DMS 273 treated with DMSO at 0.1 percent for 48 hours (cell line): Measurements from ENCODE around the gene HOXD8.

Experiments
- DNase-seq: peaks from one replicate; lab custom pipeline; 2025; lab: John Stamatoyannopoulos, UW

HOXD8 gene

GRCh38 chr2:176091329-176092258 is 37.9 kb upstream of the HOXD8 start:
- DNase-seq = no peak

GRCh38 chr2:176092270-176093144 is 37.0 kb upstream of the HOXD8 start, which contains the start of gene HOXD13:
Gene HOXD13, plus strand, starts transcription at chr2:176092721. Its CDS starts 170 bp downstream, at chr2:176092891.
- peak; percentile 9 for DNase-seq

- DNase-seq = peak; percentile 28
These were observed 36.2 kb upstream of the HOXD8 start for GRCh38 chr2:176093145-176093897.

DNA sequence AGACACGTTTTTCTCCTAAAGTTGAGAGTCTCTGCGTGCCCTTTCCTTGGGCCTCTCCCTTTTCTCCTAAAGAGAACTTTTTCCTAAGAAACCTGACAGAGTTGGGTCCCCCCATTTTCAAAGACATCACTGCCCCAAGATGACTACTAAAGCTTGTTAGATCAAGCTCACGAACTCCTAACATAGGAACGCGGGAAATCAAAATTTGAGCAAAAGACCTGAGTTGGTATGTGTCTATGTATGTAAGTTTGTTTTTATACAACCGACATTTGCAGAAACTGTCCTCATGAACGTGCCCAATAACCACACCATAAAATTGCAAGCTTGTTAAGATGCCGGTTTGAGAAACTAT is 35.6 kb upstream of the HOXD8 start:
- no peak for DNase-seq

GRCh38 chr2:176094349-176094748 is 35.2 kb upstream of the HOXD8 start:
- no peak for DNase-seq

GRCh38 chr2:176095421-176095820 is 34.1 kb upstream of the HOXD8 start:
- no peak for DNase-seq

DNA sequence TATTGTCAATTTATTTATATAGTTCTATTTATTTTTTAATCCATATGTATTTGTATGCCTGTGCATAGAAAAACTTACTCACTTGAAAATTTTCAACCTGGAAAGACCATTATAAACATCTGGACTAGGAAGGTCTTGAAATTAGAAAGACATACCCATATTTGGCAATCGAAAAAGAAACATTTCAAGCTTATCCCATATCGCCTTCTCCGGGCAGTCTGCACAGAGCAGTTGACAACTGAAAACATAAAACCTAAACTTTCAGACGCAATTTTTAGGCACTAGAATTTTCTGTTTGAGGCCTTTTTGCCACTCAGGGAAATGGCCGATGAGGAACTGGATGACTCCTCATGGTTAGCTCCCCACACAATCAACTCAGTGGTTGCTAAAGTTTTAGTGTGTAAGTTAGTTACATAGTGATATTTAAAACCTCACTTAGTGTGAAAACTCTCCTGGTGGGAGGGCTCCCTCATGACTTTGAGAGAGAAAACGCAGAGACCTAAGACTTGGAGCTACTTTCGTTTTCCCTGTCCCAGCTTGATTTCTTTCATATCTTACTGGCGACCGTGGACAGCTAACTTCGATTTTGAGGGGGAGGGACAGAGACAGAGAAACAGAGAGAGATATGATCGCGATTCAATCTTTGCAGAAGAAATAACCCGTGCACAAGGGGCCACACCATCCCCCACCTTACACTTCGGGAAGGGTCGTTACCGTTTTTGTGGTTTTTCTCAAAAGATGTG is 33.1 kb upstream of the HOXD8 start:
- no peak for DNase-seq

DNA sequence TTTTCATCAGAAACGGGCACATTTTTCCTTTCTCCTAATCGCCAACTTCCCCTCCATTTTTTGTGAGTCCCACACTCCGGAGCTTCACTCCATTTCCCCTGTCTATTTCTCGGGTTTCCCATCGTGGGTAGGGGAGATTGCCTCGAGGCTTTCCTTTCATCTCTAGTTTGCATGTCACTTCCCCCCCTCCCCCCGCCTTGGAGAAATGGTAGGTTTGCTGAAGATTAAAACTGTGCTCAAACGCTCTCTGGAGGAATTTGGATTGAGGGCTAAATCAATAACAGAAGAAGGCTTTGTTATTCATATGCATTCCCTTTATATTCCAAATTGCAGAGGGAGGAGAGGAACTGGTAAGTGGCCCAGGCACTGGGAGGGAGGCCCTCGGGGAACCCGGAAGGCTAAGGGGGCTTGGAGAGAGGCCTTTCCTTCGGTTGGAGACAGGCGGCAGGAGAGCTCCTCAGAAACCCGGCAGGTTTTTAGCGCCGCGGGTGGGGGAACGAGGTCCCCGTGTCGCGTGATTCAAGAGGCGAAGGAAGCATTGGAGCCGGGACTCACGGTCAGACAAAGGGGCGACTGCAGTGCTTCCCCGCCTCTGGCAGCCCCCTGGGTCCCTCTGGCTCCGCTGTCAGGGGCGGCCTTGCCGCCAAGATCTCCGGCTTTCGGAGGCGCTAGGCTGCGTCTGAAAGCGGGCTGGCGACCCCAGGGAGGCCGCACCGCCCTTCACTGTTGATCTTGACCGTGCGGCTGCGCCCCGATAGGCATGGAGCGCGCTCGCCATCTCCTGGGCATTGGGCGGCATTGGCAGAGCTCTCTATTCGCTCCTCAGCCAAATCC is 32.3 kb upstream of the HOXD8 start:
- peak; percentile 77 for DNase-seq

DNA sequence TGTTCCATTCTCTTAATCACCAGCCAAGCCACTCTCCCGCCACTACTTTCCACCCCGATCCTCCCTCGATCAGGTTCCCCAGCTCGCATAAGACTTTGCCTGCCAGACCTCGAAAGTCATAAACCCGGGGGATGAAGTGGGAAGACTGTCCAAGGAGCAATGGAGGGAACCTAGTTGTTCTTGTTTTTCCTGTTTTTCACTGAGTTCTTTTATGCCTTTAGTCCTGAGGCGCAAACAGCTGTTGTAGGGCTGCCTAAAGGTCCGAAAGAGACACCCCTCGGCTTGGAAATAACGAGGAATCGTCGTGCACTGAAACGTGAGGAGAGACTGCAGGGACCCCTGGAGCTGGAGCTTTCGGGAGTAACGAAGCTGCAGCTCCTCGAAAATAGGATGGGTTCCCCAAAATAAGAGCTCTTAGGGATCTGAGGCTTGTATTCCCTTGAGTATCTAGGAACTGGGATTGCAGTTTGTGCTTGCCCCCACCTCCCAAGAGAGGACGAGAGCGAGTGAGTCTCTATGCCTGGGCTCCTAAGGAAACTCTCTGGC is 31.6 kb upstream of the HOXD8 start:
- DNase-seq = no peak

DNA sequence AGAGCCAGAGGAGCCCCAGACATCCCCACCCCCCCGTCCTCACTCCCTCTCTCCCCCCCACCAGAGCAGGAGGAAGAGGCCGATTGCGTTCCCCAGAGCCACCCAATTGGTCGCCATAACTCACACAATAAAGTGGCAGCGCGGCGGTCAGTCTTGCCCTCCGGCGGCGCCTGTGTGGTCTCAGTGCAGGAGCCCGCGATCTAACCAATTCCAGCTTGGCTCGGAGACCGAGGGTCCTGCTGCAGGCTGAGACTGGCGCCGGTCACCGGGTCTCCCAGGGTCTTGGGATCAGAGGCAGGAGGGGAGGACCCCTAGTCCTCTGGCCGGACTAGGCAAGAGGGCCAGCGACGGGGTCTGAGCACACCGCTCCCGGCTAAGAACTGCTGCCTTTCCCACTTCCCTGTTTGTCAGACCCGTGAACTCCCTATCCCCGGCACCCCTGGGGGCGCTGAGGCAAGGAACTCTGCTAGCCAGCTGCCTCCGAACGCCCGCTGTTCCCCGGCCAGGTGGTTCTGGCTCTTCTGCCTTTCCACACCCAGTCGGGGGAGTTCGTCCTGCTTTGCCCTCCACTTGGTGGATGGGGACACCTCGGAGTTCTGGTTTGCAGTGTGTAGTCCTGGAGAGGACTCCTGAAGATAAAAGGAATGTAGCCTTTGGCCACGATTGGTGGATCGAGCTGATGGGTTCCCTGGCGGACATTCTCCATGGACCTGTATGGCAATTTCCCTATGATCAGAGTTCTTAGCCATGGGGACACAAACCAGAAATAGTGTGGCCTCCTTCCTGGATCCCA is 30.9 kb upstream of the HOXD8 start:
- no peak for DNase-seq

DNA sequence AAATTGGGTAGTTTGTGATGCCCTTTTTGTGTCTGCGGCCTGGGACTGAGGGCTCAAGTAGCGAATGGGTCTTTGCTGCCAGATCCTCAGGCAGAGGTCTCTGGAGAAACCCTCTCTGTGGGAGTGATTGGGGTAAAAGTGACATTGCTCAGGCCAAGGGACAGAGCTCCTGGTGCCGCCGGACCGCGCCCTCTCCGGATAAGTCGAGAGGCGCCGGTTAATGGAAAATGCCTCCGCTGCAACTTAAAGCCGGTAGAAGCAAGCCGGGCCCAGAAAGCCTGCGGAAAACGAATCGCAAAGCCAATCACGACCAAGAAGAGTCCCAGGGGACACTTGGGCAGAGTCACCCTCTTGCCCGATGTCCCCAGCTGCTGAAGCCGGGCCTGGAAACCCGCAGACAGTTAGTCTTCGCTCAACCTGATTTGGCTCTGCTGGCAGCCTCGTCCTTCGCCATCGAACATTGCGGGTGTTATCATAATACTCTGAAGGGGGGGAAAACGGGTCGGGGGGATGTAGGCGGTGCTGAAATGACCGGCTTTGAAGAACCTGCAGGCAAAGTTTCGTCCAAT is 30.3 kb upstream of the HOXD8 start:
- DNase-seq = no peak

GRCh38 chr2:176099728-176100546 is 29.6 kb upstream of the HOXD8 start, which contains the start of gene HOXD12:
Gene HOXD12, plus strand, starts transcription at chr2:176099795. Its CDS starts 7 bp downstream, at chr2:176099802.
- DNase-seq = no peak

DNA sequence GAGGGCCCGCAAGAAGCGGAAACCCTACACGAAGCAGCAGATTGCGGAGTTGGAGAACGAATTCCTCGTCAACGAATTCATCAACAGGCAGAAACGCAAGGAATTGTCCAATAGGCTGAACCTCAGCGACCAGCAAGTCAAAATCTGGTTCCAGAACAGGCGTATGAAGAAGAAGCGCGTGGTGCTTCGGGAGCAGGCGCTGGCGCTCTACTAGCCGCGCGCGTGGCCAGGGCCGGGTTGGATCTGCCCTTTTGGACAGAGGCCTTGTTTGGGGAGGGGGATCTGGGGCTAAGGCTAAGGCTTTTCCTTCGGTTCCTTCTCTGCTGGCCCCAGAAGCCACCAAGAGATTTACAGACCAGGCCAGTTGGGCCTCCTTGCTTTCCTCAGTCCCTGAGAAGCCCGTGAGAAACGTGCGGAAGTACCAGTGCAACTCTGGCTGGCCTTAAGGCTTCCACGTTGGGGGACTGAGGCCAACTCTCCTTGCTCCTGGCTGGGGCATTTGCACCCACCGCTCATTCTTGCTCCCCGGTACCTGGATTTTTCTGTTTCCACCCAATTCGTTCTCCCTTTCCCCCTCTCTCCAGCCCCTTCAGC is 28.9 kb upstream of the HOXD8 start:
- DNase-seq = no peak

- DNase-seq = no peak
These were observed 28.2 kb upstream of the HOXD8 start for GRCh38 chr2:176101216-176101830.

DNA sequence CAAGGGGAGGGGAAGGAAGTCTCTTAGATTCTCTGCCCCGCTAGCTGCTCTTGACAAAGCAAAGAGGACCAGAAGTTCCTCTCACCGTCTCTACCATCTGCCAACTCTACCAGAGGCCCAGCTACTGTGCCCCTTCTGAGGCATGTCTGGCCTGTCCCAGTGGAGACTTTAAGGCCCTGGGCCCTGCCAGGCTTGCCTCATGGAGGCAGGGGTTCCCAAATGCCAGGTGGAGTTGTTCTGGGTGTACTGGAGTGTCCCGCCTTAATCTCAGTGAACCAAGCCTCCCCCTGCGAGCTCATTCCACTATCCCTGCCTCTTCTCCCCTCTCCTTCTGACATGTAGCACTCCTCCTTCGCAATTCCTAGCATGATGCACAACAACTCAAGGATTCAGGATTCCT is 27.7 kb upstream of the HOXD8 start:
- DNase-seq = no peak

DNA sequence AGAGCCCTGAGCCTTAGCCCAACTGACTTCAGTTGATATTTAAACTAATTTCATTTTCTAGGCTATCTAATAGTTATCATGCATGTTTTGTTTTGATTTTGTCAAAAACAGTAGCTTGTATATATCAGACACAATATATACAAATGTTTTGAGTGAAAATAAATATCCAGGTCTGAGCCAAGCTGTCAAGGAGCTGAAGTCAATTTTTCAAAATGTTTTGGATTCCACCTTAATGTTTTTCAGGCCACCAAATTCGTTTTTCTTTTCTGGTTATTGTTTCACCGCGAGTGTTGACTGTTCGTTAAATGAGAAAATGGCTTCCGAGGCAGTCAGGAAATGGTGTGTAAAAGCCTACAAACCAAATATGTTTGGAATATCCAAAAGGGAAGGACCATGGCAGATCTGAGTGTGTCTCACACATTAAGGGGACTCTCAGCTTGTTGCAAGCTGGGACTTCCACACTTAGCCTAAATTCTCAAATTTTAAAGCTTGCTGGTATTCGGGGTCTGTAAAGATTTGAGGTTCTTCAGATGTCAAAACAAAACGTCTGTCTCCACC is 27.1 kb upstream of the HOXD8 start:
- DNase-seq = no peak

DNA sequence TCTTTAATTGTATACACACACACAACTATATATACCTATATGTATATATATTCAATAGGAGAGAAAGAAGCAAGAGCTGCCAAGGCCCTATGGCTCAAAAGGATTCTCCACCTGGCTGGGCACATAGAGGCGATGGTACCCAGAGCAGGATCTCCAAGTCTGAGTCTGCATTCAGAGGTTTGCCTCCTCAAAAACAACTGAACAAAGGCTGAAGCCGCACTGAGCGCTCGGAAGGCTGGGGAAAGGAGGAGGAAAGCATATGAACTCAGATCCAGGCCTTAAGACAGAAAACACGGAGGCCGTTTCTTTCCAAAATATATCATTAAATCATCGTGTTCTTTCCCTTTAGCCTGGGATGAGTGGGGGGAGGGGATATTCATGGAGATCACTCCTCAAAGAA is 26.3 kb upstream of the HOXD8 start:
- no peak for DNase-seq
